ENCODE results near the gene CMTR1.

The CMTR1 gene

DNA sequence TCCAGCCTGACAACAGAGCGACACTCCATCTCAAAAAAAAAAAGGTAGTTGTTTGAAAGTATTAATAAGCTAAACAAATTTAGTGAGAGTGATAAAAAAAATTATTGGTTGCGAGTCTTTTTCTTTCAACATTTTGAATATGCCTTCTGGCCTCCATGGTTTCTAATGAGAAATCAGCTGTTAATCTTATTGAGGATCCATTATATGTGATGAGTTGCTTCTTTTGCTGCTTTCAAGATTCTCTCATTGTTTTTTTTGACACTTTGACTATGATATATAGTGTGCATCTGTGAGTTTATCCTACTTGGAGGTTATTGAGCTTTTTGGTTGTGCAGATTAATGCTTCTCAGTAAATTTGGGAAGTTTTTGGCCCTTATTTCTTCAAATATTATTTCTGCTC lies 15.6 kb upstream of the CMTR1 start:
- in situ Hi-C loops (cut with MboI; ENCODE audit: low sequenced_read_pairs, unreplicated experiment) = no loop called here
- TF ChIP-seq CTCF (IDR thresholded peaks at IDR 0.05; ENCODE audit: borderline replicate concordance, control extremely low read depth, extremely low read depth, insufficient read depth, missing control alignments) = no peak
- no peak for DNase-seq (ENCODE audit: low spot score)

DNA sequence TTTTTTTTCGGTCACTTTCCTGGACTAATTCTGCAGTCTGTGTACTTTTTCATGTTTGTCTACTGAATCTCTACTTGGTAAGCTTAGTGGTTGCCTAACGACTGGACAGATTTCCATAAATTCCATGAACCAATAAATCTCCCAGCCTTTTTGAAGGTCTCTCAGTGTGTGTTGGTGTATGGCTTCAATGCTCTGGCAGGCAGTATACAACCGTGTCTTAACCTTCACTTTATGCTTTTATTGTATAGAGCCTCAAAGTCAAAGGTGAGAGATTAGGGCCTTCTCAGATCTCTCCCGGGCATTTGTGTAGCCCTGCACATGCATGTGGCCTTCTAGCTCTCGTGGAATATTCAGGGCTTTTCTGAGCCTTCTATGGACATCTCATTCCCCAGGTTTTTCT lies 14.3 kb upstream of the CMTR1 start:
- in situ Hi-C loops (cut with MboI; ENCODE audit: low sequenced_read_pairs, unreplicated experiment) = no loop called here
- no peak for TF ChIP-seq CTCF (IDR thresholded peaks at IDR 0.05; ENCODE audit: borderline replicate concordance, control extremely low read depth, extremely low read depth, insufficient read depth, missing control alignments)
- DNase-seq (ENCODE audit: low spot score) = no peak

DNA sequence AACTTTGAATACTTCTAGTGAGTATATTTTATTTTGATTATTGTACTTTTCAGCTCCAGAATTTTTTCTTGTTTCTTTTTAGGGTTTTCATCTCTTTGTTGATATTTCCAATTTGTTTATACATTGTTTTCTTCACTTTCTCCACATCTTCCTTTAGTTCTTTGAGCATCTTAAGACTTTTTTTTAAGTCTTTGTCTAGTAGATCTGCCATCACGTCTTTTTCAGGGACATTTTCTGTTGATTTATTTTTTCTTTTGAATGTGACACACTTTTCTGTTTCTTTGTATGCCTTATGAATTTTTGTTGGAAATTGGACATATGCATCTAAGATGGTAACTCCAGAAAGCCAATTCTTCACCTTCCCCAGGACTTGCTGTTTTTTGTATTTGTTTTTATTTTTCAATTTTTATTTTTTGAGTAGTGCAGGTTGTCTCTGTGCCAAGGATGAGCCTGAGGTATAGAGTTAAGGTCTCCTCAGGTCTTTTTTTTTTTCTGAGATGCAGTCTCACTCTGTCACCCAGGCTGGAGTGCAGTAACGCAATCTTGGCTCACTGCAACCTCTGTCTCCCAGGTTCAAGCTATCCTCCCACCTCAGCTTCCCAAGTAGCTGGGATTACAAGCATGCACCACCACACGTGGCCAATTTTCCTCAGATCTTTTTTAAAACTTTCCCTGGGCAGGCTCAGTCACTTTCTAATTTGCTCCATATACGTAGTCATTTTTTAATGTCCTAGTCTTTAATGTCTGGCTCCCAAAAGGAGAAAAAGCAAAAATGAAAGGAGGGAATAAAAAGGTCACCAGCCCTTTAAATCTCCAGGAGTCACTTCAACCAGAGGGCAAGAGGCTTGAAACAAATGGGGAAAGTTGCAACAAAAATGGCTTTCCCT lies 6.7 kb upstream of the CMTR1 start:
- in situ Hi-C loops (cut with MboI; ENCODE audit: low sequenced_read_pairs, unreplicated experiment) = no loop called here
- TF ChIP-seq CTCF (IDR thresholded peaks at IDR 0.05; ENCODE audit: borderline replicate concordance, control extremely low read depth, extremely low read depth, insufficient read depth, missing control alignments) = no peak
- DNase-seq (ENCODE audit: low spot score) = no peak

- DNase-seq (ENCODE audit: low spot score) = no peak
- in situ Hi-C loops (cut with MboI; ENCODE audit: low sequenced_read_pairs, unreplicated experiment) = no loop called here
- TF ChIP-seq CTCF (IDR thresholded peaks at IDR 0.05; ENCODE audit: borderline replicate concordance, control extremely low read depth, extremely low read depth, insufficient read depth, missing control alignments) = no peak
These were observed 6.0 kb upstream of the CMTR1 start for GRCh38 chr6:37426945-37427510.

GRCh38 chr6:37429352-37429750 lies 3.7 kb upstream of the CMTR1 start:
- in situ Hi-C loops (cut with MboI; ENCODE audit: low sequenced_read_pairs, unreplicated experiment) = no loop called here
- TF ChIP-seq CTCF (IDR thresholded peaks at IDR 0.05; ENCODE audit: borderline replicate concordance, control extremely low read depth, extremely low read depth, insufficient read depth, missing control alignments) = no peak
- no peak for DNase-seq (ENCODE audit: low spot score)

- no peak for TF ChIP-seq CTCF (IDR thresholded peaks at IDR 0.05; ENCODE audit: borderline replicate concordance, control extremely low read depth, extremely low read depth, insufficient read depth, missing control alignments)
- DNase-seq (ENCODE audit: low spot score) = no peak
- in situ Hi-C loops (cut with MboI; ENCODE audit: low sequenced_read_pairs, unreplicated experiment) = no loop called here
These were observed 468 bp upstream of the CMTR1 start for GRCh38 chr6:37432590-37432915.
